Embryonic facial prominence (tissue), 1 donor: Measurements from ENCODE around the gene SLC19A1.

Experiments used
- DNase-seq: peaks from one replicate; pipeline ENCODE4 v3.0.0-alpha.2; 2016; ENCODE audit errors: extremely low spot score

SLC19A1 gene

GRCh38 chr21:45493401-45494001 lies 48.7 kb downstream of the SLC19A1 start:
- DNase-seq, result no peak

GRCh38 chr21:45492765-45493164 lies 49.5 kb downstream of the SLC19A1 start:
- no peak for DNase-seq

- no peak for DNase-seq
Measured at GRCh38 chr21:45491623-45492022, 50.6 kb downstream of the SLC19A1 start.

- no peak for DNase-seq
Measured at GRCh38 chr21:45491056-45491455, 51.2 kb downstream of the SLC19A1 start.

- no peak for DNase-seq
Measured at GRCh38 chr21:45490049-45490731, 52.0 kb downstream of the SLC19A1 start.

DNA sequence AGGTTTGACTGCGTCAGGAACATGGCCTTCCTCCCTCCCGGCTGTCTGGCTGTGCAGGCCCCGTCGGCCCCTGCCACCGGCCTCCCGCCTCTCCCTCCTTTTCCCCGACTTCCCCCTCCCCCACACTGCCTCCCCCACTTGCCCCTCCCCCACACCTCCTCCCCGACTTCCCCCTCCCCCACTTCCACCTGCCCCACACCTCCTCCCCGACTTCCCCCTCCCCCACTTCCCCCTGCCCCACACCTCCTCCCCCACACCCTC lies 52.6 kb downstream of the SLC19A1 start:
- no peak for DNase-seq

GRCh38 chr21:45488931-45489721 lies 53.1 kb downstream of the SLC19A1 start:
- no peak for DNase-seq

DNA sequence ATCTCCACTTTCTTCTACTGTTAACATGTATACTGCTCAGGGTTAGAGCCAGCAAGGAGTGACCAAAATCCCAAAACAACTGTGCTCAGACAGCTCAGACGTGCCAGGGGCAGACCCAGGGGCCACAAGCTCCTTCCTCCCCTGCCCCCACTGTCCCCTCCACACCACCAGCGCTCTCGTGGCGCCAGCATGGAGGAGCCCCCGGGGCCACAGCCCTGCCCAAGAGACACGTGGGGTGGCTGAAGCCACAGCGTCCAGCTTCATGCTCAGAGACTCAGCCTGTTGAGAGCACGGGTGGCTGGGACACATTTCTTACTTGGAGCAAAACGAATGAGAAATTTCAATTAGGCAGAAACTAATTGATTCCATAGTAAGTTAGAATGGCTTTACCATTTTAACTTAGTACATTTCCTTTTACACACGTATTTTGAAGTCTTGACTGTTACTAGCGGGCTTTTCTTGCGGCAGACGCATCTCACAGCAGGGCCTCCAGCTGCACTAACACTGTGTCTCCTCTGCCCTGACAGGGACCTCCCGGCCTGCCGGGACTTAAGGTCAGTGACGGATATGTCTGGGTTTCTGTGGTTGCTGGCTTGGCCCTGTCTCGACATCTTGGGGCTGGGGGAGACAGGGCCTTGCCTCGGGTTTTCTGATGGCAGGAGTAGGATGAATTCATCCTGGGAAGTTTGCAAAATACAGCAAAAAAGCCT lies 54.2 kb downstream of the SLC19A1 start:
- DNase-seq, result no peak

GRCh38 chr21:45487161-45487806 lies 55.0 kb downstream of the SLC19A1 start:
- no peak for DNase-seq

DNA sequence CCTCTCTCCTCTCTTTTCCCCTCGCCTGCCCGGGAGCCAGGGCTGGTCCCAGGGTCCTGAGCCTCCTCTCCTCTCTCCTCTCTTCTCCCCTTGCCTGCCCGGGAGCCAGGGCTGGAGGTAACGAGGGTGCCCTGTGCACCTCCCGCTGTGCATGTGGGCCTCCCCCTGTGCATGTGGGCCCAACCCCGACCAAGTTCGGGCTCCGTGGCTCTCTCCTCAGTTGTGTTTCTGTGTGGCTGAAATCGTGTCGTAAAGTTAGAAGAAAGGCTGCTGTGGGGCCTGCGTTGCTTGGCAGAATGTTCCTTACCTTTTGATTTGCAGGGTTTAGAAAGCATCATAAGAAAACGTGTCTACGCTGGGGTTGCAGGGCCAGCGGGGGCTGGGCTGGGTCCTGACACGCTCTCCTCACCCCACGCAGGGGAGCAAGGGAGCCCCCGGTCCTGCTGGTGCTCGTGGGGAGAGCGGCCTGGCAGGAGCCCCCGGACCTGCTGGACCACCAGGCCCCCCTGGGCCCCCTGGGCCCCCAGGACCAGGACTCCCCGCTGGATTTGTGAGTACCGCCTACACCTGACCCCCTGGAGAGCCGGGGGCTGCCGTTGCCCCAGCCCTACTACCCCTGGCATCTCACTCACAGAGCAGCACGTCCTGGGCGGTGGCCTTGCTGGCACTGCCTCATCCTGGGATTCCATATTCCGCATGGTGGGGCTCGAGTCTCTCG lies 55.6 kb downstream of the SLC19A1 start:
- DNase-seq, result no peak

GRCh38 chr21:45485686-45486442 lies 56.4 kb downstream of the SLC19A1 start:
- no peak for DNase-seq

GRCh38 chr21:45484318-45484717 lies 57.9 kb downstream of the SLC19A1 start:
- DNase-seq, result no peak

- no peak for DNase-seq
Measured at GRCh38 chr21:45482899-45483821, 59.1 kb downstream of the SLC19A1 start.

- DNase-seq, result no peak
Measured at GRCh38 chr21:45481977-45482898, 60.0 kb downstream of the SLC19A1 start.

DNA sequence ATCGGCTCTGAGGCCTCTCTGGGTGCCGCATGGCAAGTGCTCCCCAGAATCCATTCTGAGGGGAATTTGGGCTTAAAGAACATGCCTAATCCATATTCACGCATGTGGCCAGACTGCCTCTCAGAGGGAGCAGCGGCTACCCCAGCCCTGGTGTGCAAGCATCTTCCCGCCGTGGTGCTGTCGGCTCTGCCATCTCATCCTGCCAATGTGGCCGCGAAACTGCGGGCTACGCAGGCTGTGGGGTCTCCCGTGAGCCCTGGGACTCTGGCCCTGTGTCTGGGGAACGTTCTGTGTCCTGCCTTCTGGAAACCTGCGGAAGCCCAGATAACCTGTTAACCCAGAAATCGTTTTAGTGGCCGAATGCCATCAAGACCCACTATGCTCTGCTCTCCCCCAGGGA lies 60.7 kb downstream of the SLC19A1 start:
- DNase-seq, result no peak

GRCh38 chr21:45480701-45481500 lies 61.3 kb downstream of the SLC19A1 start:
- no peak for DNase-seq
